Glutamatergic neuron (in vitro differentiated cells): ENCODE measurements around the gene KCTD2. TPM values are rescaled to one million over a fixed set of nuclear protein-coding genes. Genes with fewer than 3 reads are reported as not detected.

Source experiments
- DNase-seq: peaks from one replicate; pipeline ENCODE4 v3.0.0; 2022
- H3K27ac Mint-ChIP-seq: one replicate; pipeline ENCODE4 v1.8.0; 2020; ENCODE audit warnings: mild to moderate bottlenecking, mixed read lengths, inconsistent platforms; ENCODE audit not compliant: unreplicated experiment
- H3K27me3 Mint-ChIP-seq: one replicate; pipeline ENCODE4 v1.8.0; 2020; ENCODE audit warnings: mild to moderate bottlenecking, moderate library complexity, mixed read lengths, inconsistent platforms; ENCODE audit not compliant: unreplicated experiment
- H3K36me3 Mint-ChIP-seq: one replicate; pipeline ENCODE4 v1.8.0; 2020; ENCODE audit warnings: mild to moderate bottlenecking, mixed read lengths, inconsistent platforms; ENCODE audit not compliant: unreplicated experiment
- H3K4me1 Mint-ChIP-seq: one replicate; pipeline ENCODE4 v1.8.0; 2020; ENCODE audit warnings: mild to moderate bottlenecking, low read depth, mixed read lengths, inconsistent platforms; ENCODE audit not compliant: unreplicated experiment
- H3K4me3 Mint-ChIP-seq: one replicate; pipeline ENCODE4 v1.8.0; 2020; ENCODE audit warnings: mild to moderate bottlenecking, mixed read lengths, inconsistent platforms; ENCODE audit not compliant: unreplicated experiment
- H3K9me3 Mint-ChIP-seq: one replicate; pipeline ENCODE4 v1.8.0; 2020; ENCODE audit warnings: mild to moderate bottlenecking, moderate library complexity, mixed read lengths, inconsistent platforms; ENCODE audit not compliant: unreplicated experiment
- total RNA-seq: library from RNA; stranded (reverse); fragmentation: NEBNext Ultra II Directional; extraction: Animal tissue kit (Norgen Biotek cat#: 25700); gene quantifications from one replicate; pipeline ENCODE4 v1.2.1, GENCODE V29; 2021; ENCODE audit not compliant: unreplicated experiment
- TF ChIP-seq, protein P1 (sequence below): fragments of 200-600 bp; sonication (generic); IDR thresholded peaks from one replicate; pipeline ENCODE4 v1.5.0; 2021; ENCODE audit not compliant: partially characterized antibody, unreplicated experiment

The KCTD2 gene
- total RNA-seq, 1 donor from 2014 or later, result 23.4 TPM

DNA sequence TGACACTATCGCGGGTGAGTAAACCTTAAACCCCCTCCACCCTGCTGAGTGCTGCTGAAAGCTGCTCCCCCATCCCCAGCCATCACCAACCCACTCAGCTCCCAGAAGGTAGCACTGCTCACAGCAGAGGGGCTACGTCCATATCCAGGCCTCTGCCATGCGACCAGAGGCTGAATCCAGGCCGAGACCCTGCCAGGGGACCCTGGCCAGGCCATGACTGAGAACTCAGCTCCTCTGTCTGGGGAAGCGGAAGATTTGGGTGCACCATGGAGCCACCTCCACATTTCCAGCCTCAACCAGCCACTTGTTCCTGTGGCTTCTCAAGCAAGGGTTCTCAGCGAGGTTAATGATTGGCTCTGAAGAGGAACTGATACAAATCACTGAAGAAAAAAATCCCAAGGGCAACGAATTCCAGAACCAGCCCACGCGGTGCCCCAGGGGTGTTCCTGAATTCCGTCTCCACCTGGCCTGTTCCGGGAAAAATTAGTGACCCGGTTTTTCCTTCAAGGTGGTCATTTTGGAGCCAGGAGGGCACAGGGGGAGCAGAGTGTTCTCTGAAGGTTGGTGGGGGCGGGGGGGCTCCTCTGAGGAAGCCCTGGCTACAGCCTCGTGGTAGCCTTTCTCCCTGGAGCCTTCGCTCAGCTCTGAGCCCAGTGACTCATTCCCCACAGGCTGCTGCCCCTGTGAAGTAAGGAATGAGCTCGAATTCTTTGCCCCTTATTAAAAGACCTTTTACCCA lies 31.4 kb downstream of the KCTD2 start:
- no peaks in the 10 kb centered on the region for H3K9me3 Mint-ChIP-seq
- no peak overlapping the region for H3K27ac Mint-ChIP-seq
- H3K36me3 Mint-ChIP-seq, result no peaks in the 10 kb centered on the region
- peaks cover 5% of the 10 kb centered on the region for H3K4me1 Mint-ChIP-seq
- H3K27me3 Mint-ChIP-seq, result peaks cover 10% of the 10 kb centered on the region
- TF ChIP-seq, protein P1, sequence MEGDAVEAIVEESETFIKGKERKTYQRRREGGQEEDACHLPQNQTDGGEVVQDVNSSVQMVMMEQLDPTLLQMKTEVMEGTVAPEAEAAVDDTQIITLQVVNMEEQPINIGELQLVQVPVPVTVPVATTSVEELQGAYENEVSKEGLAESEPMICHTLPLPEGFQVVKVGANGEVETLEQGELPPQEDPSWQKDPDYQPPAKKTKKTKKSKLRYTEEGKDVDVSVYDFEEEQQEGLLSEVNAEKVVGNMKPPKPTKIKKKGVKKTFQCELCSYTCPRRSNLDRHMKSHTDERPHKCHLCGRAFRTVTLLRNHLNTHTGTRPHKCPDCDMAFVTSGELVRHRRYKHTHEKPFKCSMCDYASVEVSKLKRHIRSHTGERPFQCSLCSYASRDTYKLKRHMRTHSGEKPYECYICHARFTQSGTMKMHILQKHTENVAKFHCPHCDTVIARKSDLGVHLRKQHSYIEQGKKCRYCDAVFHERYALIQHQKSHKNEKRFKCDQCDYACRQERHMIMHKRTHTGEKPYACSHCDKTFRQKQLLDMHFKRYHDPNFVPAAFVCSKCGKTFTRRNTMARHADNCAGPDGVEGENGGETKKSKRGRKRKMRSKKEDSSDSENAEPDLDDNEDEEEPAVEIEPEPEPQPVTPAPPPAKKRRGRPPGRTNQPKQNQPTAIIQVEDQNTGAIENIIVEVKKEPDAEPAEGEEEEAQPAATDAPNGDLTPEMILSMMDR, result no peak
- no peak for DNase-seq
- H3K4me3 Mint-ChIP-seq, result peak overlapping the region; percentile 30

DNA sequence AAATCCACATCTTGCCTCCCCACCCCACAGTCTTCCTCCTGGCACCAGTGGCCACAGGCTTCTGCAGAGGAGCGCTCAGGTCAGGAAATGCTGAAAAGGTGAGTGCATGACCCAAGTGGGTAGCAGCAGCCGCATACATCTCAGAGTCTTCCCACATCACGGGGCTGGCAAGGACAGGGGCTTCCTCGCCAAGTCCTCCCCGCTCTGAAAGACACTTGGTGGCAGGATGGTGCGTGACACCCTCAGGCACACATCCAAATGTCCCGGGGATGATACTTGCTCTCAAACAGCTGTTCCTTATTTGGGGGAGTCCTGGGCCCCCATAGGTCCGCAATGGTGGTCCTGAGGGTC lies 32.0 kb downstream of the KCTD2 start:
- Mint-ChIP-seq H3K4me1 (peaks cover 5% of the 10 kb centered on the region), H3K4me3 (peak overlapping the region; percentile 30), H3K27me3 (peaks cover 10% of the 10 kb centered on the region), H3K9me3 (no peaks in the 10 kb centered on the region), H3K27ac (no peak overlapping the region), H3K36me3 (no peaks in the 10 kb centered on the region)
- no peak for DNase-seq
- TF ChIP-seq, protein P1, result no peak

DNA sequence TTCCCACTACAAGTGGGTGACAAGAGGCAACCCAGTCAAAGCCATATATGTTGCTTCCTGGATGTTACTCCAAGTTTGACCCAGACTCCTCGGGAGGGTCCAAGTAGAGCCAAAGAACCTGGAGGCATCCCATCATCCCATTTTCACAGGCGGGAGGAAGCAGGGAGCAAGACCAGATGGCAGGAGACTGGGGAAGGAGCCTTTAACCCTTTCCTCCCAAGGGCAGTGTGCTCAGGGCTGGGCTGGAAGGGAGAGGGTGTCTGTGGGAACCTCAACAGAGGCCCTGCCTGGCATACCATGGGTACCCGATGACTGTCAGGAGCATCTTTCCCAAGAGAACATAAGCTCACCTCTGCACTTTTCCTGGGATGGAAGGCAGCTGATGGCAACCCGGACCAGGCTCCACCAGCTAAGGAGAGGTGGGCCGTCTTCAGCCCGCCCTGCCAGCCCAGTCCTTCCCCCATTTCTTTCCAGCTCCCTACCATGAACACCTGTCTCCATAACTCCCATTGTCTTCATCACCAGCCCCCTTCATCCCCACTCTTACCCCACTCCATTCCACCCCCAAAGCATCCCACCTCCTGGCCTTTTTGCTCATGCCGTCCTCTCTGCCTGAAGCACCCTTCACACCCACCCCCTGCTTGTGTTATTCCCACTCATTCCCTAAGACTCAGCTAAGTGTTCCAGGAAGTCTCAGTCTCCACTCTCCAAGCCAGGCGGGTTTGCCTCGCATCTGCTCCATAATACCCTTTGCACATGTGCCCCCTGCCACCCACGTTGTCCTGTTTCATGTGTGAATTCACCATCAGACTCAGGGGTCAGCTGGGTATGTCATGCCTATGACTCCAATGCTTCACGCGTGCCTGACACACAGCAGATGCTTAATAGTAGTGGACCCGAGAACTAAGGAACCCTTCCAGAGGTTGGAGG lies 34.9 kb downstream of the KCTD2 start:
- TF ChIP-seq, protein P1, result no peak
- H3K27me3 Mint-ChIP-seq, result peaks cover 11% of the 10 kb centered on the region
- H3K36me3 Mint-ChIP-seq, result no peaks in the 10 kb centered on the region
- no peak overlapping the region for H3K27ac Mint-ChIP-seq
- peaks cover 1% of the 10 kb centered on the region for H3K9me3 Mint-ChIP-seq
- H3K4me1 Mint-ChIP-seq, result peaks cover 8% of the 10 kb centered on the region
- DNase-seq, result no peak
- no peak overlapping the region for H3K4me3 Mint-ChIP-seq

DNA sequence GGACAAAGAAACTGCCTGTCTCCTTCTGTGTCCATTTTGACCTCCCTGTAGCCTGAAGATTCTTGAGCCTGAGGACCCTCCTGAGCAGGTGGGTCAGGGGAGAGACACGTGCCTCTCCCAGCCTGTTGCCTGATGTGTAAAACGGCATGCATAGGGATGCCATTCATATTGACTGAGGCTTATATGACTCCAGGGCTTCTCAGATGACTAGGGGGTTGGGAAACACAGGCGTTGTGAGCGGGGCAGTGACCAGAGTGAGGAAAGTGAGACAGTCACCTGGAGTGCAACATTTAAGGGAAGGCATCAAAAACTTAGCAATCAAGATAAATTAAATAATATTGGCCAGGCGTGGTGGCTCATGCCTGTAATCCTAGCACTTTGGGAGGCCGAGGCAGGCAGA lies 35.7 kb downstream of the KCTD2 start:
- TF ChIP-seq, protein P1, result no peak
- peaks cover 1% of the 10 kb centered on the region for H3K9me3 Mint-ChIP-seq
- H3K27ac Mint-ChIP-seq, result no peak overlapping the region
- peaks cover 13% of the 10 kb centered on the region for H3K27me3 Mint-ChIP-seq
- no peak overlapping the region for H3K4me3 Mint-ChIP-seq
- DNase-seq, result no peak
- H3K4me1 Mint-ChIP-seq, result peaks cover 8% of the 10 kb centered on the region
- no peaks in the 10 kb centered on the region for H3K36me3 Mint-ChIP-seq
